CD4-positive, alpha-beta T cell treated with Interleukin-17A for 4 hours (primary cell): Measurements from ENCODE around the gene DENND4B.
"Not testable (repeated sequence)": the region's sequence is repeated elsewhere in the genome, so short reads cannot be mapped to it uniquely, and the experiment has no call there.

Source experiments
- DNase-seq: peaks from one replicate; pipeline ENCODE4 v3.0.0-alpha.2; 2020; ENCODE audit warnings: mixed read lengths

The DENND4B gene

DNA sequence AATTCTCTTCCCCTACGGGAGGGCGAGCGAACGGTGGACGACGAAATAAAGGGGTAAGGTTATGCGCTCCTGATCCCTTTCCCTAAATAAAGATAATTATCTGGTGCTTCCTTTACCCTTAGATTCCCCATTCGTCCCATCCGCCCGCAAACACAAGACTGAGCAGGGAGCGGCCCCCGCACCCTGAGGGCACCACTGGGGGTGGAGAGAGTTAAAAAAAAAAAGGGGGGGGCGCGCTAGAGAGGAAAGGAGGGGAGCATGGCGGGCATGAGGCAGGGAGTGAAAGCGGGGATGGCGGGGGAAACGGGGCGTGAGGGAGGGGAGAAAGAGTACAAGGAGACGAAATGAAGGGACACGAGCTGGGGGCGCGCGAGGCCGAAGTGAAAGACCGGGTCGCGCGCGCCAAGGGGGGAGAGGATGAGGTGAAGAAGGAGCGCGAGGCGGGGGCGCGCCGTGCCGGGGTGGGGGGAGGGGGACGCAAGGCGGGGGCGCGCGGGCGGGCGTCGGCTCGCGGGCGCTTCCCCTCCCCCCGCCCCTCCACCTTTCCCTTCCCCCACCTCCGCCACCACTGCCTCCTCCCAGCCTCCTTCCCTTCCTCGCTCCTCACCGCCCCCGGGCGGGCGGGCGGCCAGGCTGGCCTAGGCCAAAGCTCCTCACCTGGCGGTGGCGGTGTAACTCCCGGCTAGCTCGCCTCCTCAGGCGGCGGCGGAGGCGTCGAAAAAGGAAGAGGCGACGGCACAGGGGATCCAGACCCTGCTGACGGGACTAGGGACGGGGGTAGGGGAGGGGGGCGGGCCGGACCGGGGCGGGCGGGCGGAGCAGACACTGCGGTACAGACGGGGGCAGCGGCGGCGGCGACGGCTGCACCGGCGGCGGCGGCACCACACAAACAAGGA is 24.2 kb downstream of the DENND4B start:
- peak; percentile 75 for DNase-seq

DNA sequence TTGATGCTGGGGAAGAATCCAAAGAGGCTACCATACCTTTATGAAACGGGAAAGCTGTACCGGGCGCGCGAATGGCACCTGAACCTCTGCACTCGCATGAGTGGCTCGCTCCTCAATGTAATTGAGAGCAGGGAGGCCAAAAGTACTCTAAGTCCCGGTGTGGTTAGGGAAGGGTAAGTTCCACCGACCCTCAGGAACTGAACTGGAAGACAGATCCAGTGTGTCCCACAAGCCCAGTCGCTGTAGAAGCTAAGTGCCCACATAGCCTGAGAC is 24.8 kb downstream of the DENND4B start:
- no peak for DNase-seq

DNA sequence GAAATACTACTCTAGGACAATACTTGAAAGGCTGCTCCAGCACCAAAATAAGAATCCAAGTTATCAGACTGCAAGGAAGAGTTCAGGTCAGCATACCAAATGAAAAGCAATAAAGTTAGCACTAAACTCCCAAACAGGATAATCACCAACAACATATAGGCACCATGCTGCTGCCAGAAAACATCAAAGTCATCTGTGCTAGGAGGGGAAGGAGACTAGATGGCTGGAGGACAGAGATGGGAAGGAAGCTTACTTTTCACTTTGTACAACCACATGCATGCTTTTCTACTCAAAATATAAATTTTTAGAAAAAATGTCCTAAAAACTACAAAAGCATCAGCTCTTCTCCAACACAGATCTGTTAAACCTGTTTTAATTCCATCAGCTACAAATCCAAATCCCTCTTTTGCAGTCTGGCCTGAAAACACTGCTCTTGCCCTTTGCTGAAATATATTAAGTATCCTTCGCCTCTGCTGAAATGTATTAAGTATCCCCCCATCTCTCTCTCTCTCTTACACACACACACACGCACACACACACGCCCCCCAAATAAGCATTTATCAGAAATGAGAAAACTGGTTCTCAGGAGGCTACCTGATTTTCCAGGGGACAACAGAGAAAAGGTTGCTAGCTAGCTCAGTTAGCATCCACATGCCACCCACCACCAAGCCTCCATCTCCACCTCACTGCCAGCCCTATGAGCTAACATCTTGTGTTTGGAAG is 25.3 kb downstream of the DENND4B start:
- DNase-seq: no peak

DNA sequence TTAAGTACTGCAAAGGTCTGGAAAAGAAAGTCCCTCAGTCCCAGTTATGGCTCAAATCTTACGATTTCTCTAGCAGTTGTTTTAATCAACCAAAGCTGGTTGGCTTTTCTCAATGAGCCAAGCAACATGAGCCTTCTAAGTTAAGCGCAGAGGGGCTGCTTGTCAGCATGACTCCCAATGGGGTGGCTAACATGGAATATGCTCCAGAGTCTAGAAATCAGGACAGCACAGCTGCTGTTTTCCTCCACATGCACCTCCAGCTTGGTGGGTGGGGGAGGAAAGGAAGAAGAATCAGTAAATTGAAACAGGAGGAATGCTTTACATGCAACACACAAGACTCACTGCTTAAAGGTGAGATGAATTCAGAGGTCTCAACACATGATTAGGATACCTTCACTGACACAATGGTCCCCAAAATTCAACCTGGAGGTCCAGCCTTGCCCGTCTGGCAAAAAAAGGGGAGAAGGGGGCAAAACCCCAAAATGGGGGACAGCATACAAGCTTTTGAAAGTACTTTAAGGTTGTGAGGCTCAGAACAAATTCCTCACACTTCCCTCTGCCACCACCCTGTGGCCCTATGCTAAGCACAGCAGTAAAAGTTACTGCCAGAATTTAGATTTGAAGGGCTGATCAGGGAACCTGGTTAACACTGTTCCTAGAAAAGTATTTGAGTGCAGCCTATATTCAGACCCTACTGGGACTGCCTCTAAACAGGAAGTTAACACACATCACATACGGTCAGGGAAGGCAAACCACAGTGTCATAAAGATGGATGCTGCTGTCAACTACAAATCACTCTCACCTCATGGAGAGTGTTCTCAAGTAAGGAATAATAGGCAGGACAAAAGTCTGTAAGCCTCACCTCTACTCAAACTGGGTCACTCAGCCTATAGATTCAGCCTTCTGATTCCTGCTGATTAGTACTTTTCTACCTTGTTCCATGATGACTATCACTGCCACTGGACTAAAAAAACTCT is 26.4 kb downstream of the DENND4B start:
- DNase-seq: peak; percentile 29

DNA sequence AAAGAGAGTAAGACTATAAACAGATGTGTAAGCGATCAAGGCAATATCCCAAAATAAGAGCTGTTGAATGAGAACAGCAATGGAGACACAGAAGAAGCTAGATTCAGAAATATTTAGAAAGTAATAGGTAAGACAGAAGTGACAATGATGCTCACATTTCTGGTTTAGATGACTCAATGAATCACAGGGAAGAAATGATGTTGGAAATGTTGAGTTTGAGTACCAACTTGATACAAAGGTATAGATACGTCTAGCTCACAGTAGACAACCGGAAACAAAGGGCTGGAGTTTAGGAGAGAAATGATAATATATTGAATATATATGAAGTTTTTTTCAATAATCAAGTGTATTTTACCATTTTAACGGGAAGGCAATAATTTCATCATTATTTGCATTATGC is 30.2 kb downstream of the DENND4B start:
- DNase-seq: no peak

DNA sequence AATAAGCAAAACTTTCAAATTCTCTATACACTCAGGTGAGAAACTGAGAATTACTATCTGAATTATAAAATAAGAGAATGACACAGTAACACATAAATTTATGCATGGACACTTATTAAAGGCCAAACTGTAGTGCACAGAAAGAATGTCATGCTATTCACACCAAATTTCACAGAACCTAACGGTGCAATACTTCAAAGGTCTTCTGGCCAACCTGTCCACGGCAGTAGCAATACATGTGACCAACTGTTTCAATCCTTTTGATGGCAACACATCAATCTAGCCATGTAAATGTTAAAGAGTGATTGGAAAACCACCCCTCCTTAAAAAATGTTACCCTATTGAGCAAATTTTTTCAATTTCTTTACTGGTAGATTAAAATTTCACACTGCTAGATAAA is 34.2 kb downstream of the DENND4B start:
- DNase-seq: no peak

DNA sequence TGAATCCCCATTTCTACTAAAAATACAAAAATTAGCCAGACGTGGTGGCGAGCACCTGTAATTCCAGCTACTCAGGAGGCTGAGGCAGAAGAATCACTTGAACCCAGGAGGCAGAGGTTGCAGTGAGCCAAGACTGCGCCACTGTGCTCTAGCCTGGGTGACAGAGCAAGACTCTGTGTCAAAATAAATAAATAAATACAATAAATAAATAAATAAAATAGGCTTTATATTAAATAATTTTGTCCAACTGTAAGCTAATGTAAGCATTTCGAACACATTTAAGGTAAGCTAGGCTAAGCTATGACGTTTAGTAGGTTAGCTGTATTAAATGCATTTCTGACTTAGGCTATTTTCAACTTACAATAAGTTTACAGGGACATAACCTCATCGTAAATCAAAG is 36.0 kb downstream of the DENND4B start:
- DNase-seq: not testable (repeated sequence)

DNA sequence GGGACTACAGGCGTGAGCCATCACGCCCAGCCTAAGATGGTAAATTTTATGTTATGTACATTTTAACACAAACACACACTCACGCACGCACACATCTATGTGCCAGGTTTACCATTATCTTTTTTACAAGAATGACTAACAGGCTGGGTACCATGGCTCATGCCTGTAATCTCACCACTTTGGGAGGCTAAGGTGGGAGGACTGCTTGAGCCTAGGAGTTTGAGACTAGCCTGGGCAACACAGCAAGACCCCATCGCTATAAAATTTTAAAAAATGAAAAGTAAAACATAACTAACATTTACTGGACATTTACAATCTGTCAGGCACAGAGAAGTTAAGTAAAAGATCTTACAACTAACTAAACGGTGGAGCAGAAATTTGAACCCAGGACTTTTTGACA is 38.4 kb downstream of the DENND4B start:
- DNase-seq: no peak

- no peak for DNase-seq
Observed at GRCh38 chr1:153907134-153907533, 39.4 kb downstream of the DENND4B start.

DNA sequence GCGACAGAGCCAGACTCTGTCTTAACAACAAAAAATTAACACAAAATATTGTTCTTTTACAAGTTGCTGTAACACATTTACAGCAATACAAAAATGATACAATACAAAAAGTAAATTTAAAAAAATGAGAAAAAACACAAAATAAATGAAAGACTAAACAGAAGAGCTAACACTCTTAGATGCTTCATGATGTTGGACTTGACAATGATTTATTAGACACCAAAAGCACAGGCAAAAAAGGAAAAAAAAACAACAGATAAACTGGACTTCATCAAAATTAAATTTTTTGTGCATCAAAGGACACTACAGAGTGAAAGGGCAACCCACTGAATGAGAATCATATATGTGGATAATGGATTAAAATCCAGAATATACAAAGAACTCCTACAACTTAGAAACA is 40.1 kb downstream of the DENND4B start:
- DNase-seq: no peak

DNA sequence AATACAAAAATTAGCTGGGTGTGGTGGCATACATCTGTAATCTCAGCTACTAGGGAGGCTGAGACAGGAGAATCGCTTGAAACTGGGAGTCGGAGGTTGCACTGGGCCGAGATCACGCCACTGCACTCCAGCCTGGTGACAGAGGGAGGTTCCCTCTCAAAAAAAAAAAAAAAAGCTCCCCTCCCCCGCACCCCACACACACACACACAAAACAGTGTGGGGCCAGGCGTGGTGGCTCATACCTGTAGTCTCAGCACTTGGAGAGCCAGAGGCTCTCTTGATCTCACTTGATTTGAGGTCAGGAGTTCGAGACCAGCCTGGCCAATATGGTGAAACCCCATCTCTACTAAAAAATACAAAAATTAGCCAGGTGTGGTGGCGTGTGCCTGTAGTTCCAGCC is 40.6 kb downstream of the DENND4B start:
- DNase-seq: not testable (repeated sequence)

DNA sequence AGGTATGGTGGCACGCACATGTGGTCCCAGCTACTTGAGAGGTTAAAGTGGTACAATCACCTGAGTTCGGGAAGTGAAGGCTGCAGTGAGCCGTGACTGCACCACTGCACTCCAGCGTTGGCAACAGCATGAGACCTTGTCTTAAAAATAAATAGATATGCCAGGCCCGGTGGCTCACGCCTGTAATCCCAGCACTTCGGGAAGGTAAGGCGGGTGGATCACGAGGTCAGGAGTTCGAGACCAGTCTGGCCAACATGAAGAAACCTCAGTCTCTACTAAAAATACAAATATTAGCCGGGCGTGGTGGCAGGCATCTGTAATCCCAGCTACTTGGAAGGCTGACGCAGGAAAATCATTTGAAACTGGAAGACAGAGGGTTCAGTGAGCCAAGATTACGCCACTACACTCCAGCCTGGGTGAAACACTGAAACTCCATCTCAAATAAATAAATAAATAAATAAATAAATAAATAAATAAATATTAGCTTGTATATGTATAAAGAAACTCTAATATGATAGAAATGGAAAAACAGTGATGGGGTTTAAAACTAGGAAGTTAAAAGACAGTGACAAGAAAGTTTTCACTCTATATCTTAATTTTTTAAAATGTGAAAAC is 42.6 kb downstream of the DENND4B start:
- no peak for DNase-seq

DNA sequence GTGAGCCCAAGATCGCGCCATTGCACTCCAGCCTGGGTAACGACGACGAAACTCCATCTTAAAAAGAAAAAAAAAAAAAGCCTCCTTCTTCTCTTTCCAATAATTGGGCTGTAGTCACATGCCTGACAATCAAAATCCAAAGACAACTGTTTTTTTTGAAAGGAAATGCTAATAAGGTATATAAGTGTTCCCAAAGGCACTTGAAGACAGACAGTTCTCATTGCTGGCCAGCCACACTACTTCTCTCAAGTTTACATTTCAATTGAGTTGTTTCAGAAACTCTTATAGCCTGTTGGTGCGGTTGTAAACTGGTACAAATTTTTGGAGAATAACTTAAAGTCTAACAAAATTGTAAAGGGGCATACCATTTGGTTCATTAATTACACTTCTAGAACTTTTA is 47.0 kb downstream of the DENND4B start:
- no peak for DNase-seq

DNA sequence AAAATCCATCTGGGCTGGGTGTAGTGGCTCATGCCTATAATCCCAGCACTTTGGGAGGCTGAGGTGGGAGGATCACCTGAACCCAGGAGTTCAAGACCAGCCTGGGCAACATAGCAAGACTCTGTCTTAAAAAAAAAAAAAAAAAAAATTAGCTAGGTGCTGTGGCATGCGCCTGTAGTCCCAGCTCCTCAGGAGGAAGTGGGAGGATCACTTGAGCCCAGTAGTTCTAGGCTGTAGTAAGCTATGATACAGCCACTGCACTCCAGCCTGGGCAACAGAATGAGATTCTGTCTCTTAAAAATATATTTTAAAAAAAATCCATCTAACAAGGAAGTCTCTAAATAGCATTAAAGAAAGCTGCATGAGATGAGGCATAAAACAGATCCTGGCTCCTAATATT is 50.7 kb downstream of the DENND4B start:
- DNase-seq: not testable (repeated sequence)

GRCh38 chr1:153891042-153891441 is 55.5 kb downstream of the DENND4B start:
- DNase-seq: not testable (repeated sequence)

DNA sequence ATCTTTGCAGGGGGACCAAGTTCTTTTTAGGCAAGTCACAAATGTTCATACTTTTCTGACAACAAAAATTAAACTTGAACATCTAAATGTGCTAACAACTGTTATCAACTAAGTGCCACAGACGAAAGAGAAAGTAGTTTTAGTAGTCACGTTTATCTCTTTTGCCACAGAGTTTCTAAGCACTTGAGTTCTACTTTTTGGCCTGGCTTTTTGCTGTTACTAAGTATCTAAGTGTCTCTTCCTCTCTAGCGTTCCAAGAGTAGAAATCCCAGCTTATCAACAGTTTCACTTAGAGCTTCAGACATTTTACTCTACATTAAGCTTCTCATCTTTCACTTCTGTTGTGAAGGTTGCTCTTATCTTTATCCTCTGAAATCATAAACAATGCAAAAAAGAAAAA is 58.0 kb downstream of the DENND4B start:
- DNase-seq: no peak

GRCh38 chr1:153886127-153886526 is 60.4 kb downstream of the DENND4B start:
- DNase-seq: no peak

DNA sequence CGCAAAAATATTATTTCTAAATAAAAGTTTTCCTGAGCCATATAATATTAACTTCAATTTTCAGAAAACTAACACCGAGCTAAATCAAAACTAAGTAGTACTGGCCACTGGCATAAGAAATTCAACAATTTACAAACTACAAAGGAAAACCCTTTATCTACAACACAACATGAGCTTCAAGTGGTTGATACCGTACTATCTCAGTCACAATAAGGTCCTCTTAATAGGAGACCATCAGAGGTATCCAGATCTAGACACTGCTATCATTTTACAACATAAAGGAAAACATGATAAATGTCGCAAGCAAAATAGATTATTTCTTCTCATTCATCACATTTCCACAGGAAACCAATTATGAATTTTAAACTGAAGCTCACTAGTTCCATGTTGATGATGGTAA is 63.3 kb downstream of the DENND4B start:
- DNase-seq: no peak

- no peak for DNase-seq
Observed at GRCh38 chr1:153882296-153882912, 64.1 kb downstream of the DENND4B start.

GRCh38 chr1:153881751-153882150 is 64.8 kb downstream of the DENND4B start:
- no peak for DNase-seq

- peak; percentile 63 for DNase-seq
Observed at GRCh38 chr1:153880962-153881361, 65.6 kb downstream of the DENND4B start.

GRCh38 chr1:153880024-153880423 is 66.5 kb downstream of the DENND4B start:
- DNase-seq: no peak
